GM12801 (cell line): ENCODE data around the gene SLC1A3.

Experiments used
- TF ChIP-seq, protein P1 (sequence below): IDR thresholded peaks from one replicate; pipeline ENCODE4 v1.5.1; 2011; ENCODE audit warnings: control low read depth; ENCODE audit not compliant: insufficient read length; ENCODE audit errors: extremely low read depth

SLC1A3 gene

GRCh38 chr5:36656556-36656955, 50.1 kb downstream of the SLC1A3 start:
- TF ChIP-seq, protein P1, sequence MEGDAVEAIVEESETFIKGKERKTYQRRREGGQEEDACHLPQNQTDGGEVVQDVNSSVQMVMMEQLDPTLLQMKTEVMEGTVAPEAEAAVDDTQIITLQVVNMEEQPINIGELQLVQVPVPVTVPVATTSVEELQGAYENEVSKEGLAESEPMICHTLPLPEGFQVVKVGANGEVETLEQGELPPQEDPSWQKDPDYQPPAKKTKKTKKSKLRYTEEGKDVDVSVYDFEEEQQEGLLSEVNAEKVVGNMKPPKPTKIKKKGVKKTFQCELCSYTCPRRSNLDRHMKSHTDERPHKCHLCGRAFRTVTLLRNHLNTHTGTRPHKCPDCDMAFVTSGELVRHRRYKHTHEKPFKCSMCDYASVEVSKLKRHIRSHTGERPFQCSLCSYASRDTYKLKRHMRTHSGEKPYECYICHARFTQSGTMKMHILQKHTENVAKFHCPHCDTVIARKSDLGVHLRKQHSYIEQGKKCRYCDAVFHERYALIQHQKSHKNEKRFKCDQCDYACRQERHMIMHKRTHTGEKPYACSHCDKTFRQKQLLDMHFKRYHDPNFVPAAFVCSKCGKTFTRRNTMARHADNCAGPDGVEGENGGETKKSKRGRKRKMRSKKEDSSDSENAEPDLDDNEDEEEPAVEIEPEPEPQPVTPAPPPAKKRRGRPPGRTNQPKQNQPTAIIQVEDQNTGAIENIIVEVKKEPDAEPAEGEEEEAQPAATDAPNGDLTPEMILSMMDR, result no peak

GRCh38 chr5:36657563-36657995, 51.2 kb downstream of the SLC1A3 start:
- TF ChIP-seq, protein P1, result no peak

DNA sequence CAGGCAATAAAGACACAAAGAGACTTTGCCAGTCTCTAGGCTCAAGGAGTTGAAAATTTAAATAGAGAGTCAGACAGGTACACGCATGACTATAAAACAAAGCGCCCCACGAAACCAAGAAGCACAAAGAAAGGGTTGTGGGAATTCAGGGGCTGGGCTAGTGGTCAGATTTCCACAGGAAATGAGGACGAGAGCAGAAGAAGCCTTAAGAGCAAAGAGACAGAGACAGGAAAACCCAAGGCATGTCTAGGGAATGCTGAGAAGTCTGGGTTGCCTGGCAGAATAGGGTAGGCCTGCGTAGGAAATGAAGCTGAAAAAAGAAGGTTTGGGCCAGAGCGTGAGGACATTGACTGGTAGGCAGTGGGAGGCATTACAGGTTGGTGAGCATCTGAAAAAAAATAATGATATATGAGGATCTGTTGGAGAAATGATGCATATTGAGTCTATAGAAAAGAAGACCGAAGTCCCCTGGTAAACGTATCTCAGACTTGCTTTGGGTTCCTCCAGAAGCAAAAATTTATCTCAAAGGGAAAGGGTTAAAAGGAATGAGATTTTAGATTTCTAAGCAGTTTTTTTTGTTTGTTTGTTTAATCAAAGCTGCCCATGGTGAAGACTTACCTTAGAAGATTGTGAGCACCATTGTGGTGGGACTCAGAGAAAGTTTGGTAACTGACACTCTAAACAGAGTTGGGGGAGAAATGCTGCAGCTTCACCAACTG, 51.8 kb downstream of the SLC1A3 start:
- TF ChIP-seq, protein P1, result no peak

- TF ChIP-seq, protein P1, result no peak
Observed at GRCh38 chr5:36659411-36659810, 53.0 kb downstream of the SLC1A3 start.

- TF ChIP-seq, protein P1, result no peak
Observed at GRCh38 chr5:36660397-36661049, 54.1 kb downstream of the SLC1A3 start.

GRCh38 chr5:36661456-36662220, 55.2 kb downstream of the SLC1A3 start:
- TF ChIP-seq, protein P1, result no peak

- TF ChIP-seq, protein P1, result no peak
Observed at GRCh38 chr5:36662291-36662851, 56.0 kb downstream of the SLC1A3 start.
